Ishikawa (cell line): ENCODE data around the gene CFD.

ENCODE experiments used
- CEBPB ChIP-seq: IDR thresholded peaks from 2 replicates; pipeline ENCODE4 v1.6.1; 2012
- CREB1 ChIP-seq: IDR thresholded peaks from 2 replicates; pipeline ENCODE4 v1.6.1; 2012; ENCODE audit warnings: low read depth
- EGR1 ChIP-seq: IDR thresholded peaks from 2 replicates; pipeline ENCODE4 v1.6.1; 2012
- EP300 ChIP-seq: IDR thresholded peaks from 2 replicates; pipeline ENCODE4 v1.6.1; 2012; ENCODE audit warnings: borderline replicate concordance
- FOXM1 ChIP-seq: IDR thresholded peaks from 2 replicates; pipeline ENCODE4 v1.6.1; 2012; ENCODE audit warnings: low read depth, borderline replicate concordance
- MAX ChIP-seq: IDR thresholded peaks from 2 replicates; pipeline ENCODE4 v1.6.1; 2012
- NFIC ChIP-seq: IDR thresholded peaks from 2 replicates; pipeline ENCODE4 v1.6.1; 2012
- RAD21 ChIP-seq: IDR thresholded peaks from 2 replicates; pipeline ENCODE4 v1.6.1; 2012; ENCODE audit warnings: low read depth
- REST ChIP-seq: IDR thresholded peaks from 2 replicates; pipeline ENCODE4 v1.6.1; 2012; ENCODE audit warnings: low read depth, mild to moderate bottlenecking
- TAF1 ChIP-seq: IDR thresholded peaks from 2 replicates; pipeline ENCODE4 v1.6.1; 2012; ENCODE audit warnings: low read depth, mild to moderate bottlenecking
- TCF12 ChIP-seq: IDR thresholded peaks from 2 replicates; pipeline ENCODE4 v1.6.1; 2012; ENCODE audit warnings: low read depth
- TEAD4 ChIP-seq: IDR thresholded peaks from 2 replicates; pipeline ENCODE4 v1.6.1; 2012
- USF1 ChIP-seq: IDR thresholded peaks from 2 replicates; pipeline ENCODE4 v1.6.1; 2012
- YY1 ChIP-seq: IDR thresholded peaks from 2 replicates; pipeline ENCODE4 v1.6.1; 2012; ENCODE audit warnings: low read depth
- ZBTB7A ChIP-seq: IDR thresholded peaks from 2 replicates; pipeline ENCODE4 v1.6.1; 2012; ENCODE audit warnings: low read depth

Gene CFD

DNA sequence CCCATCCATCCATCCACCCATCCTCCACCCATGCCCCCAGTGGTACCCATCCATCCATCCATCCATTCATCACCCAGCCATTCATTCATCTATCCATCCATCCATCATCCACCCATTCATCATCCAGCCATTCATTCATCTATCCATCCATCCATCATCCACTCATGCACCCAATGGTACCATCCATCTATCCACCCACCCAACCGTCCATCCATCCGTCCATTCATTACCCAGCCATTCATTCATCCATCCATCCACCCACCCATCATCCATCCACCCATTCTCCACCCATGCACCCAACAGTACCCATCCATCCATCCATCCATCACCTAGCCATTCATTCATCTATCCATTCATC is 43.0 kb upstream of the CFD start:
- TF ChIP-seq RAD21 (no peak), USF1 (no peak), FOXM1 (no peak), EP300 (no peak), TCF12 (no peak), TAF1 (no peak), CEBPB (no peak), NFIC (no peak), YY1 (no peak), ZBTB7A (no peak), REST (no peak), TEAD4 (no peak), MAX (no peak), CREB1 (no peak), EGR1 (no peak)

GRCh38 chr19:821231-821824 is 38.1 kb upstream of the CFD start:
- no peak for TF ChIP-seq TEAD4
- 0 out of 2 replicates have a peak, but pooled peaks have one; percentile 17 for TF ChIP-seq ZBTB7A

DNA sequence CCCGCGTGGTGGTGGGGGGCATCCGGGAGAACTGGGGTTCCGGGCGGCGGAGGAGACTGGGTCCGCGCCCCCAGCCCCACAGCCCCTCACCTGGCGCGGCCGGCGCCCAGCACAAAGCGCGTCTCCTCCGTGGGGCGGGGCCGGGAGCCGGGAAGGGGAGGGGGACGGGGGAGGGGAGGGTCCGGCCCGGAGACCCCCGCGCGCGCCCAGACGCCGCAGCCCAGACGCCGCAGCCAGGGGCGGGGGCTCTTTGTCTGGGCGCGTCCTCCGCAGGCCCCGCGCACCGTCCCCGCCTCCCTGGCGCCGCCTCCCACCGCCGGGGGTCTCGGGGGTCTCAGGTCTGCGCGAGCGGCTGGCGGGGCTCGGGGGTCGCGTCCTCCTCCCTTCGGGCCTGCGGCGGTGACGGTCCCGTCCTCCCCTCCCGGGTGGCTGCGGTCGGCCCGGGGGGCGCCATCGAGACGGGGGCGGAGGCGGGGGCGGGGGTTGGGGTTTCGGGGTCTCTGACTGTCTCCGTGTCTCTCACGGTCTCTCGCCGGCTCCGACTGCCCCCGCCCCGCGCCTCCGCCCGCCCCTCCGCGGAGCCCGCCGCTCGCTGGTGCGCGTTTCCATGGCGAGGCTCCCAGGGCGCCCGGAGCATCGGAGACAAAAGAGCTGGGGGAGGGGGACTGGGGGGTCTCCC is 37.5 kb upstream of the CFD start, which contains the start of gene PLPPR3:
Gene PLPPR3 (minus strand): TSS at position 131 of the 679 bp plus-strand sequence. CDS start 396 bp downstream, outside the sequence.
- TF ChIP-seq ZBTB7A (peak; percentile 83; the same call in 1 of the 2 replicates), EP300 (no peak)

DNA sequence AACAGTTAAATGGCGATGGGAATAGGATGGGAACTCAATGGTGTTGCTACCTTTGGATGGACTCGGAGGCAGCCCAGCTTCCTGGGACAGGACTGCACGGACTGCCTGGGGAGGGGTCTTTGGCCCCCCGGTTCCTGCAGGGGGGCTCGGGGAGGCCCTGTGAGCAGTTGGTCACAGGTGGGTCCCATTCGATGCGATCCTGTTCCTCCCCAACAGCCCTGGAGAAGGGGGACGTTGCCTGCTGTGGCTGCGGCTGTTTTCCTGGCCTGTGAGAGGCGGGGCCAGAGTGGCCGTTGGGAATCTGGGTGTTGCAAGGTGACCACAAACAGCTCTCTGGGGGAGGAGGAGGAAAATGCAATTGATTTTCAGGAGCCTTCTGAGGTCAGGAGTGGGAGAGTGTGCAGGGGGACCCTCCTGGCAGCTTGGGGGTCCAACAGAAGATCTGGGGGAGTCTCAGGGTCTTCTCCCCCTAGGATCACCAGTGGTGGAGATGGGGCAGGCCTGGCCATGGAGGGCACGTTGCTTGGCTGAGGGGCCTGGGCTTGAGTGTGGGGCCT is 35.8 kb upstream of the CFD start:
- TF ChIP-seq ZBTB7A (peak; percentile 78), TCF12 (no peak)

DNA sequence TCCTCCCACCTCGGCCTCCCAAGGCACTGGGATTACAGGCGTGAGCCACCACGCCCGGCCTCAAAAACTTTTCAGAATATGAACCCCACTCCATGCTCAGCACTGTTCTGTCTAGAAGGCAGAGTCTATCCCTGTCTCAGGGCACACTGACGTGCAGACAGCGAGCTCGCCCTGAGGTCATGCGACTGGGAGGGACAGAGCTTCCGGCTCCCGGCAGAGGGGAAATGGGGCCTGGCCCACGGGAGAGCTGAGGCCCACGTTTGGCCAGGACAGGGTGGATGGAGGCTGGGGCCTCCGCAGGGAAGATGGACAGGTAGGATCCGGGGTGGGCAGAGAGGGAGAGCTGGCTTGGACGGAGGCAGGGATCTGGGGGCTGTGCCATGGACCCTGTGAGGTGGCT is 34.6 kb upstream of the CFD start:
- TF ChIP-seq MAX (no peak), USF1 (no peak), TEAD4 (no peak), ZBTB7A (no peak), EGR1 (no peak), YY1 (no peak), RAD21 (no peak), REST (no peak), NFIC (no peak)

DNA sequence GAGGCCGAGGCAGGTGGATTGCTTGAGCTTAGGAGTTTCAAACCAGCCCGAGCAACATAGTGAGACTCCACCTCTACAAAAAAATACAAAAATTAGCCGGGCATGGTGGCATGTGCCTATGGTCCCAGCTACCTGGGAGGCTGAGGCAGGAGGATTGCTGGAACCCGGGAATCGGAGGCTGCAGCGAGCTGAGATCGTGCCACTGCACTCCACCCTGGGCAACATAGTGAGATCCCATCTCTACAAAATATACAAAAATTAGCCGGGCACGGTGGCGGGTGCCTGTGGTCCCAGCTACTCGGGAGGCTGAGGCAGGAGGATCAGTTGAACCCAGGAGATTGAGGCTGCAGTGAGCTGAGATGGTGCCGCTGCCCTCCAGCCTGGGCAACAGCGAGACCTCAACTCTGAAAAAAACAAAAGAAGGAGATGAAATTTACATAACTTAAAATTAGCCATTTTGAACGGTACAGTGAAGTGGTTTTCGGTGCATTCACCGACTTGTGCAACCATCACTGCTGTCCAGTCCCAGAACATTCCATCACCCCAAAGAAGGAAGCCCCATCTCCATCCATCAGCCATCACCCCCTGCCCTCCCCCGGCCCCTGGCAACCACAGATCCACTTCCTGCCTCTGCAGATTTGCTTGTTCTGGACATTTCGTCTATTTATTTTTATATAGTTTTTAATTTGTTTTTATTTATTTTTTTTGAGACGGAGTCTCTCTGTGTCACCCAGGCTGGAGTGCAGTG is 33.4 kb upstream of the CFD start:
- no peak for TF ChIP-seq CEBPB
- no peak for TF ChIP-seq ZBTB7A
- no peak for TF ChIP-seq REST
- TF ChIP-seq NFIC = no peak
- TF ChIP-seq FOXM1 = no peak
- TF ChIP-seq USF1 = no peak
- TF ChIP-seq RAD21 = no peak
- no peak for TF ChIP-seq EP300
- no peak for TF ChIP-seq TAF1
- TF ChIP-seq TCF12 = no peak
- no peak for TF ChIP-seq MAX
- no peak for TF ChIP-seq EGR1
- TF ChIP-seq YY1 = no peak
- no peak for TF ChIP-seq CREB1
- no peak for TF ChIP-seq TEAD4
